AG09309 (cell line): ENCODE measurements around the gene TAF1B.

Experiments
- DNase-seq: peaks from one replicate; pipeline ENCODE4 v3.0.0-alpha.2; 2010; ENCODE audit warnings: low read depth
- H3K4me3 ChIP-seq: 2 replicates; pipeline ENCODE4 v1.5.1; 2011; ENCODE audit warnings: mild to moderate bottlenecking, low read depth, low read length, moderate library complexity; ENCODE audit not compliant: control insufficient read depth
- TF ChIP-seq, protein P1 (sequence below): IDR thresholded peaks from 2 replicates; pipeline ENCODE4 v1.5.1; 2011; ENCODE audit warnings: mild to moderate bottlenecking, low read depth, low read length, inconsistent platforms; ENCODE audit not compliant: insufficient read depth, control insufficient read depth; ENCODE audit errors: missing control alignments

Gene TAF1B

DNA sequence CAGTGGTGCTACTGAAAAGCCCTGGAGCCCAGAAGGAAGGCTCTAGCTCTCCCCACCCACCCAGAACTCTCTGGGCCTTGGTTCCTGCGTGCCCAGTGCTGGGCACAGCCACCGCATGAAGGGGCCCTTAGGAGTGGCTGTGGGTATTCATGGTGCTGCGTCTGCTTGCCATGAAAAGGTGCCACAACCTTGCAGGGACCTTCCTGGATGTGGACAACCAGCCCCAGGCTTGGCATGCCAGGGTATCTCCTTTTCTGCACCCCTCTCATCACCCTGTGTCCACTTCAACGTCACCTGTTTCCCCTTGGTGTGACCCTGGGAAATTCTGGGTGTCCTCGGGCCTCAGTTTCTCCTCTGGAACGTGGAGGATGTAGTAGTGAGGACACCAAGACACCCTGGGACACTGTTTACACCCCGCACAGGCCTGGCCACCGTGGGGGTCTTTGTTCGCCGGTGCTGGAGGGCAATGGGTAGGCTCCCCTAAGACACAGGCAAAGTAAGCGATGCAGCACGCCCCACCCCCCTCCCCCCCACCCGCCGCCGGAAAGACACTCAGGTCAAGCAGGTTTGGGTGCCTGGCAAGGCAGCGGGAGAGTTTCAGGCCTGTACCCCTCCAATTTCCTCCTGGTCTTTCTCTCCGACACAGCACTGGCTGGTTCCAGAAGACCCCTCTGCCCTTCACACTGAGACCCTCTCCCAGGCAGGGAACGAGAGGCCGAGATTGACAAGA is 34.8 kb upstream of the TAF1B start:
- TF ChIP-seq, protein P1, sequence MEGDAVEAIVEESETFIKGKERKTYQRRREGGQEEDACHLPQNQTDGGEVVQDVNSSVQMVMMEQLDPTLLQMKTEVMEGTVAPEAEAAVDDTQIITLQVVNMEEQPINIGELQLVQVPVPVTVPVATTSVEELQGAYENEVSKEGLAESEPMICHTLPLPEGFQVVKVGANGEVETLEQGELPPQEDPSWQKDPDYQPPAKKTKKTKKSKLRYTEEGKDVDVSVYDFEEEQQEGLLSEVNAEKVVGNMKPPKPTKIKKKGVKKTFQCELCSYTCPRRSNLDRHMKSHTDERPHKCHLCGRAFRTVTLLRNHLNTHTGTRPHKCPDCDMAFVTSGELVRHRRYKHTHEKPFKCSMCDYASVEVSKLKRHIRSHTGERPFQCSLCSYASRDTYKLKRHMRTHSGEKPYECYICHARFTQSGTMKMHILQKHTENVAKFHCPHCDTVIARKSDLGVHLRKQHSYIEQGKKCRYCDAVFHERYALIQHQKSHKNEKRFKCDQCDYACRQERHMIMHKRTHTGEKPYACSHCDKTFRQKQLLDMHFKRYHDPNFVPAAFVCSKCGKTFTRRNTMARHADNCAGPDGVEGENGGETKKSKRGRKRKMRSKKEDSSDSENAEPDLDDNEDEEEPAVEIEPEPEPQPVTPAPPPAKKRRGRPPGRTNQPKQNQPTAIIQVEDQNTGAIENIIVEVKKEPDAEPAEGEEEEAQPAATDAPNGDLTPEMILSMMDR = no peak
- no peak for DNase-seq
- no peak overlapping the region for H3K4me3 ChIP-seq

DNA sequence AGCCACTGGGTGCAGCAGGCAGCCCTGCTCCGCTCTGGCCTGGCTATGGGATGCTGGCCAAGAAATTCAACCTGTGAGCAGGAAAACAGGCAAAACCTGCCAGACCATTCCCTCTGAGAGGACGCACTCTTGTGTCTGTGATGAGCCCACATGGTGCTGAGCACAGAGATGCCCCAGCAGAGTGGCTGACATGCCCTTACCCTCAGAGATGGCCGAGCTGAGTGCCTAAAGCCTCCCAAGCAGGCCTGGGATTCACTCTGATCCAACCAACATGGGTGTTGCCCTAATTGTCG is 34.3 kb upstream of the TAF1B start:
- TF ChIP-seq, protein P1 = no peak
- no peak for DNase-seq
- H3K4me3 ChIP-seq = no peak overlapping the region

DNA sequence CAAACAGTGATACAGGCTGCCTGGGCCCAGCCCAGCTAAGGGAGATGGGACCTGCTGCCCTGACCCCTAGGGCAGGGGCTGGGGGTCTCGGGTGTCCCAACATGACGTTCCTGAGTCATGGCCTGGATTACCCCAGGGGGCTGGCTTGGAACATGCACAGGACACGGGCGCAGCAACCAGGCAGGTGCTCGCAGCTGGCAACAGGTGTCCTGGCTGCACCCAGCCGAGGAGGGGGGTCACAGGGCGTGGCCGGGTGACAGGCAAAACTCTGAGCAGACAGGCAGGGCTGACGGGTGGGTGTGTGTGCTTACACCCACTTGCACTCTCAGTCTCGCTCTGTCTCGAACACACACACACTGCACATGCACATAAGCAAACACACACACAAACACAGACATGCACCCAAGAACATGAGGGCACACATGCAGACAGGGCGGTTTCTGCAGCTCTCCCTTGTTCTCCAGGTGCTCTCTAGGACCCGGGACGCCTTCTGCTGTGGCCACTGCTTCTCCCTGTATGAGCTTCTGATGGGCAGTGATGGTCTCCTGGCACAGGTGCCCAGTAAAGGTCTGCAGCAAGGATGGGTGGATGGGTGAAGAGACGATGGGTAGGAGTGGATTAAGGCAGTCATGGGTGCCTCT is 33.7 kb upstream of the TAF1B start:
- TF ChIP-seq, protein P1 = no peak
- H3K4me3 ChIP-seq = no peak overlapping the region
- DNase-seq = no peak

DNA sequence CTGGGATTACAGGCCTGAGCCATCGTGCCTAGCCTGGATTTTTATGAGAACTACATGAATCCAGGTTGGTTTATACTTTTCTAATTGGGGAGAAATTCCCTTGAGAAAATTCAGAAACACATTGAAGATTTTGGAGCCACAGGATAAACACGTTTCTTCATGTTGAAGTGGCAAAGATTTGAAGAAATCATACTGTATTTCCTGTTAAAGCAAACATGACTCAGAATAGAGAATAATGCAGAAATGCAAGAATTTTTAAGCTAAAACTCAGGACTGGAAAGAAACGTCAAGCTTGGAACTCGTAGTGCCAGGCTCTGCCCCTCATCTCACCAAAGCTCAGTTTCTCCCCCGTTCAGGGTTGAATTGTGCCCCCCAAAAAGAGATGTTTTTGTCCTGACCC is 32.1 kb upstream of the TAF1B start:
- DNase-seq = no peak
- TF ChIP-seq, protein P1 = no peak
- no peak overlapping the region for H3K4me3 ChIP-seq

DNA sequence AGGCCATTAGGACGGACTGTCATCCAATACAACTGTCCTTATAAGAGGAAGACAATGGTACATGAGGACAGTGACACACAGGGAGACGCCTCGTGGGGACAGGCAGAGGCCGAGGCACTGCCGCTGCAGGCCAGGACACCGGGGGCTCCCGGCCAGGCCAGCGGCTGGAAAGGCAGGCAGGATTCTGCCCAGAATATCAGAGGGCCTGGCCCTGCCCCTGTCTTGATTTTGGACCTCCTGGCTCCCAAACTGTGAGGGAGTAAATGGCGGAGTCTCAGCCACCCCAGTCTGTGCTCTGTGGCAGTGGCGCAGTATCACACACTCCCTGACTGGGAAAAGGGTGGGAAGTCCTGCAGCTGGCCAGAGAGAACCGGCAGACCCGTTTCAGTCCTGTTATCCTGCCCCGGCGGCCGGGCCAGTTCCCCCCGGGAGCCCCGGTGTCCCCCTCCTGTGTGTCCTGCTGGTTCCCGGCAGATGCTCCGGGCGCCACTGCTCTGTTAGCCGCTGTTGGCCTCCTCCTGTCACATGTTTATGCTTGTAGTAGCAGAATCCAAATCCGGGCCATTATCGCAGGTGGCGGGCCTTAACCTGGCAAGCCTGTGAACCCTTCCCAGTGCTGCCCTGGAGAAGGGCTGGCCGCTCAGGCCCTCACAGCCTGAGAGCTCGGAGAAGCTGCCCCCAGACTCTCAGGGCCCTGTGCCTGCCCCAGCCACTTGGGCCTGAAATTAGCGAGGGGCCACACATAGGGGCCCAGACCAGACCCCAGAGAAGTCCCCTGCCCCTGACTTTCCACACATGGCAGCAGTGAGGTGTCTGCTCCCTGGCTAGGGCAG is 31.4 kb upstream of the TAF1B start:
- TF ChIP-seq, protein P1 = no peak
- no peak for DNase-seq
- H3K4me3 ChIP-seq = no peak overlapping the region

DNA sequence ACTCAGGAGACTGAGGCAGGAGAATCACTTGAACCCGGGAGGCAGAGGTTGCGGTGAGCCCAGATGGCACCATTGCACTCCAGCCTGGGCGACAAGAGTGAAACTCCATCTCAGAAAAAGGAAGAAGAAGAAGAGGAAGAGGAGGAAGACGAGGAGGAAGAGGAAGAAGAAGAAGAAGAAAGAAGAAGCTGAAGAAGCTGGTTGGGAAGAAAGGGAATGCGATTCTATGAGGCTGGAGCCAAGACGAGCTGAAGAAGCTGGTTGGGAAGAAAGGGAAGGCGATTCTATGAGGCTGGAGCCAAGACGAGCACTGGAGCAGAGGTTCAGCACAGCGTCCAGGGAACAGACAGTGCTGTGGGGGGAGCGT is 30.3 kb upstream of the TAF1B start:
- H3K4me3 ChIP-seq = no peak overlapping the region
- DNase-seq = no peak
- TF ChIP-seq, protein P1 = no peak
